Activated CD8-positive, alpha-beta memory T cell treated with anti-CD3 and anti-CD28 coated beads for 4 hours (primary cell): Measurements from ENCODE around the gene RNFT1.
"Not testable (repeated sequence)": the region's sequence is repeated elsewhere in the genome, so short reads cannot be mapped to it uniquely, and the experiment has no call there.

Source experiments
- DNase-seq, 2 donors: peaks; one replicate each; pipeline ENCODE4 v3.0.0-alpha.2; 2020; ENCODE audit warnings: low read depth in 2 of 2

RNFT1 gene

GRCh38 chr17:59964482-59965328 is at the start of gene RNFT1:
Gene RNFT1, minus strand, starts transcription at chr17:59964740. Its CDS starts 77 bp downstream, at chr17:59964663.
- DNase-seq, result peak; percentile 79 to 80

- DNase-seq, result not testable (repeated sequence)
Observed at GRCh38 chr17:60009326-60009725, 44.8 kb upstream of the RNFT1 start.

- not testable (repeated sequence) for DNase-seq
Observed at GRCh38 chr17:60008377-60008776, 43.8 kb upstream of the RNFT1 start.

GRCh38 chr17:60006160-60006559 is 41.6 kb upstream of the RNFT1 start:
- no peak for DNase-seq

GRCh38 chr17:60004561-60004960 is 40.0 kb upstream of the RNFT1 start:
- not testable (repeated sequence) for DNase-seq

- DNase-seq, result not testable (repeated sequence)
Observed at GRCh38 chr17:60002405-60002804, 37.9 kb upstream of the RNFT1 start.

GRCh38 chr17:59996608-59997007 is 32.1 kb upstream of the RNFT1 start:
- not testable (repeated sequence) for DNase-seq

- not testable (repeated sequence) for DNase-seq
Observed at GRCh38 chr17:59975166-59975565, 10.6 kb upstream of the RNFT1 start.

GRCh38 chr17:59973483-59973882 is 8.9 kb upstream of the RNFT1 start:
- DNase-seq, result not testable (repeated sequence)

GRCh38 chr17:59972778-59973177 is 8.2 kb upstream of the RNFT1 start:
- no peak for DNase-seq

GRCh38 chr17:59971771-59972170 is 7.2 kb upstream of the RNFT1 start:
- DNase-seq, result not testable (repeated sequence)

GRCh38 chr17:59963738-59964481 is 630 bp downstream of the RNFT1 start:
- DNase-seq, result peak; percentile 13 to 17

GRCh38 chr17:59962739-59963318 is 1.7 kb downstream of the RNFT1 start:
- DNase-seq, result no peak

GRCh38 chr17:59959574-59959973 is 5.0 kb downstream of the RNFT1 start:
- not testable (repeated sequence) for DNase-seq

- DNase-seq, result no peak
Observed at GRCh38 chr17:59954856-59955255, 9.7 kb downstream of the RNFT1 start.

- no peak for DNase-seq
Observed at GRCh38 chr17:59950049-59950448, 14.5 kb downstream of the RNFT1 start.

GRCh38 chr17:59947310-59947709 is 17.2 kb downstream of the RNFT1 start:
- not testable (repeated sequence) for DNase-seq

GRCh38 chr17:59946433-59946832 is 18.1 kb downstream of the RNFT1 start:
- DNase-seq, result not testable (repeated sequence)

- DNase-seq, result no peak
Observed at GRCh38 chr17:59941131-59941530, 23.4 kb downstream of the RNFT1 start.

- not testable (repeated sequence) for DNase-seq
Observed at GRCh38 chr17:59940697-59941096, 23.8 kb downstream of the RNFT1 start.

GRCh38 chr17:59933317-59933716 is 31.2 kb downstream of the RNFT1 start:
- not testable (repeated sequence) for DNase-seq

GRCh38 chr17:59930768-59931167 is 33.8 kb downstream of the RNFT1 start:
- not testable (repeated sequence) for DNase-seq
